Natural killer cell (primary cell): Measurements from ENCODE around the gene CHKA. TPM values are rescaled to one million over a fixed set of nuclear protein-coding genes. Genes with fewer than 3 reads are reported as not detected.

Experiments
- ATAC-seq, 3 donors: fragments of 150-1000 bp in 2 of 3; fragments of 200-7000 bp in 1 of 3; cut with Tn5 transposase; 1 replicate in 1 of 3; 2 replicates in 2 of 3; pipeline ENCODE4 v1.10.0; 2021; ENCODE audit warnings: mild to moderate bottlenecking in 2 of 3, moderate library complexity in 2 of 3
- DNase-seq, 2 donors: peaks; one replicate each; pipeline versions ENCODE4 v3.0.0 to v3.0.0-alpha.2; 2013 to 2021; ENCODE audit warnings: mixed read lengths in 1 of 2
- H3K27ac ChIP-seq: one replicate; pipeline ENCODE4 v1.5.1; 2013; ENCODE audit warnings: mild to moderate bottlenecking, low read length
- H3K27me3 ChIP-seq: one replicate; pipeline ENCODE4 v1.6.1; 2013; ENCODE audit warnings: low read length; ENCODE audit not compliant: control insufficient read depth, insufficient read depth
- H3K36me3 ChIP-seq: one replicate; pipeline ENCODE4 v1.6.1; 2013; ENCODE audit warnings: low read length; ENCODE audit not compliant: control insufficient read depth, insufficient read depth
- H3K4me1 ChIP-seq: one replicate; pipeline ENCODE4 v1.6.1; 2013; ENCODE audit warnings: low read length; ENCODE audit not compliant: control insufficient read depth, insufficient read depth
- H3K4me3 ChIP-seq: one replicate; pipeline ENCODE4 v1.5.1; 2013; ENCODE audit warnings: low read length
- H3K9me3 ChIP-seq: one replicate; pipeline ENCODE4 v1.6.1; 2013; ENCODE audit warnings: low read length; ENCODE audit not compliant: control insufficient read depth, insufficient read depth
- H3K27ac Mint-ChIP-seq, 2 donors: one replicate each; pipeline ENCODE4 v1.8.0; 2022; ENCODE audit warnings: mild to moderate bottlenecking in 2 of 2, mixed read lengths in 2 of 2, moderate library complexity in 1 of 2
- H3K27me3 Mint-ChIP-seq, 2 donors: one replicate each; pipeline ENCODE4 v1.8.0; 2022; ENCODE audit warnings: low read depth in 2 of 2, mixed read lengths in 2 of 2
- H3K36me3 Mint-ChIP-seq: one replicate; pipeline ENCODE4 v1.8.0; 2022; ENCODE audit warnings: mixed read lengths
- H3K4me1 Mint-ChIP-seq, 2 donors: one replicate each; pipeline ENCODE4 v1.8.0; 2022; ENCODE audit warnings: mixed read lengths in 2 of 2
- H3K4me3 Mint-ChIP-seq: one replicate; pipeline ENCODE4 v1.8.0; 2022; ENCODE audit warnings: mild to moderate bottlenecking, moderate library complexity, mixed read lengths
- H3K9me3 Mint-ChIP-seq, 2 donors: one replicate each; pipeline ENCODE4 v1.8.0; 2022; ENCODE audit warnings: mixed read lengths in 2 of 2
- WGBS: methylation state at CpG from one replicate; pipeline ENCODE4 v1.1.7; 2013; ENCODE audit warnings: missing lambda C conversion rate; ENCODE audit not compliant: insufficient coverage; 5-methylcytosine and 5-hydroxymethylcytosine counted together
- intact Hi-C: fragments of 100-400 bp; cut with micrococcal nuclease; formaldehyde crosslinking; loops from one replicate; pipeline ENCODE4 v1.14.2; 2022
- total RNA-seq, 4 donors: library from RNA; stranded (reverse); fragments of 120-200 nt in 1 of 4; gene quantifications; one replicate each; pipeline versions ENCODE4 v1.2.3 to v1.2.4, GENCODE V29; 2013 to 2022
- TF ChIP-seq, protein P1 (sequence below): fragments of 200-600 bp; IDR thresholded peaks from one replicate; pipeline ENCODE4 v1.8.0; 2022; ENCODE audit warnings: antibody characterized with exemption

CHKA gene
- total RNA-seq, 3 donors from 2014 or later (not counting 1 experiment from before 2014, with no cell fraction given), result 15.8 to 24.6 (median 24.4) TPM

DNA sequence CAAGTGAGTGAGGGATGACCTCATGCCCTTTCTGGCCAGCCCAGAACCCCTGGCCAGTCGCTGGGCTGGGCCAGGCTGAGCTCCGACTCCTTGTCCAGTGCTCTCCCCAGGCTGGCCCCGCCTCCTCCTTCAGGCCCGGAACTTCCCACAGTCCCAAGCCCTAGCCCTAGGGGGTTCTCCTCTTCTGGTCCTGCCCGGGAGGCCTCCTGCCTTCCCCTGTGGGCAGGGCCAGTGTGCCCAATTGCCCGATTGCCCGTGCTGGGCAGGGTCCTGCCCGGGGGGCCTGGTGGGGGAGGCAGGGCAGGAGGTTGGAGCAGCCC lies 78.2 kb downstream of the CHKA start:
- no peaks in the 10 kb centered on the region for H3K9me3 Mint-ChIP-seq
- TF ChIP-seq, protein P1, sequence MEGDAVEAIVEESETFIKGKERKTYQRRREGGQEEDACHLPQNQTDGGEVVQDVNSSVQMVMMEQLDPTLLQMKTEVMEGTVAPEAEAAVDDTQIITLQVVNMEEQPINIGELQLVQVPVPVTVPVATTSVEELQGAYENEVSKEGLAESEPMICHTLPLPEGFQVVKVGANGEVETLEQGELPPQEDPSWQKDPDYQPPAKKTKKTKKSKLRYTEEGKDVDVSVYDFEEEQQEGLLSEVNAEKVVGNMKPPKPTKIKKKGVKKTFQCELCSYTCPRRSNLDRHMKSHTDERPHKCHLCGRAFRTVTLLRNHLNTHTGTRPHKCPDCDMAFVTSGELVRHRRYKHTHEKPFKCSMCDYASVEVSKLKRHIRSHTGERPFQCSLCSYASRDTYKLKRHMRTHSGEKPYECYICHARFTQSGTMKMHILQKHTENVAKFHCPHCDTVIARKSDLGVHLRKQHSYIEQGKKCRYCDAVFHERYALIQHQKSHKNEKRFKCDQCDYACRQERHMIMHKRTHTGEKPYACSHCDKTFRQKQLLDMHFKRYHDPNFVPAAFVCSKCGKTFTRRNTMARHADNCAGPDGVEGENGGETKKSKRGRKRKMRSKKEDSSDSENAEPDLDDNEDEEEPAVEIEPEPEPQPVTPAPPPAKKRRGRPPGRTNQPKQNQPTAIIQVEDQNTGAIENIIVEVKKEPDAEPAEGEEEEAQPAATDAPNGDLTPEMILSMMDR, result no peak
- H3K4me1 Mint-ChIP-seq, result peaks cover 13 to 25% of the 10 kb centered on the region in 2 donors
- no peak for ATAC-seq
- no peak for DNase-seq
- H3K27me3 ChIP-seq, result no peaks in the 10 kb centered on the region
- H3K36me3 ChIP-seq, result peaks cover 51% of the 10 kb centered on the region
- no peaks in the 10 kb centered on the region for H3K36me3 Mint-ChIP-seq
- H3K4me3 ChIP-seq, result no peak overlapping the region
- H3K9me3 ChIP-seq, result no peaks in the 10 kb centered on the region
- H3K27ac Mint-ChIP-seq, result no peak overlapping the region
- peaks cover 42% of the 10 kb centered on the region for H3K4me1 ChIP-seq
- H3K27ac ChIP-seq, result no peak overlapping the region
- WGBS, result 93% methylated on average over 8 of the region's 8 CpGs
- intact Hi-C loops, result no loop called here
- H3K4me3 Mint-ChIP-seq, result no peak overlapping the region
- no peaks in the 10 kb centered on the region for H3K27me3 Mint-ChIP-seq

DNA sequence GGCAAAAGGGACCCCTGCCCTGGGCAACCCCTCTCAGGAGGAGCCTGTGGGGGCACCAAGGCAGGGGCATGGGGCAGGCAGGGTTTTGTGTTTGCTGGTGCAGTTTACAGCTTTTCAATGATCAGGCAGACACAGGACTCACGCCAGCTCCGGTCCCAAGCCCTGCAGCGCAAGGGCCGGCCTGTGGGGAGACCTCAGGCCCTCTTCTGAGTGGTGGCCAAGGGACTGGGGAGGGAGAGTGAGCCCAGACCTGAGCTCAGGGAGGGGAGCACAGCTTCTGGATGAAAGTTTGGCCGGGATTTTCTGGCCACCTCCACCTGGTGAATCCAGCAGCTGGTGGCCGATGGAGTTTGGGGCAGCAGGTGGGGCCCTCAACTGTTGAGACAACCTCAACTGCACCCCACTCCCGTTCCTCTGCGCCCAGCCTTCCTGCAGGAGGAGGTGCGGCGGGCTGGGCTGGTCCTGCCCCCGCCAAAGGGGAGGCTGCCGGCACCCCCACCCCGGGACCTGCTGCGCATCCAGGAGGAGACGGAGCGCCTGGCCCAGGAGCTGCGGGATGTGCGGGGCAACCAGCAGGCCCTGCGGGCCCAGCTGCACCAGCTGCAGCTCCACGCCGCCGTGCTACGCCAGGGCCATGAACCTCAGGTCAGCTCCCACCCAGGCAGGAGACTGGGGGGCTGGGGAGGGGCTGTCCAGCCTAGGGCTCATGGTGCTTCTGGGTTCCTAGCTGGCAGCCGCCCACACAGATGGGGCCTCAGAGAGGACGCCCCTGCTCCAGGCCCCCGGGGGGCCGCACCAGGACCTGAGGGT lies 78.8 kb downstream of the CHKA start:
- peaks cover 48% of the 10 kb centered on the region for H3K36me3 ChIP-seq
- peak overlapping the region in 1 of 2 donors; percentile 99 for H3K27ac Mint-ChIP-seq
- TF ChIP-seq, protein P1, result no peak
- intact Hi-C loops, result no loop called here
- H3K27me3 Mint-ChIP-seq, result no peaks in the 10 kb centered on the region
- peaks cover 47% of the 10 kb centered on the region for H3K4me1 ChIP-seq
- no peaks in the 10 kb centered on the region for H3K9me3 ChIP-seq
- no peak overlapping the region for H3K4me3 ChIP-seq
- ATAC-seq, result no peak
- no peaks in the 10 kb centered on the region for H3K36me3 Mint-ChIP-seq
- H3K9me3 Mint-ChIP-seq, result no peaks in the 10 kb centered on the region
- no peak overlapping the region for H3K4me3 Mint-ChIP-seq
- peaks cover 14 to 29% of the 10 kb centered on the region in 2 donors for H3K4me1 Mint-ChIP-seq
- no peaks in the 10 kb centered on the region for H3K27me3 ChIP-seq
- H3K27ac ChIP-seq, result no peak overlapping the region
- WGBS, result 97% methylated on average over 27 of the region's 27 CpGs
- no peak for DNase-seq

DNA sequence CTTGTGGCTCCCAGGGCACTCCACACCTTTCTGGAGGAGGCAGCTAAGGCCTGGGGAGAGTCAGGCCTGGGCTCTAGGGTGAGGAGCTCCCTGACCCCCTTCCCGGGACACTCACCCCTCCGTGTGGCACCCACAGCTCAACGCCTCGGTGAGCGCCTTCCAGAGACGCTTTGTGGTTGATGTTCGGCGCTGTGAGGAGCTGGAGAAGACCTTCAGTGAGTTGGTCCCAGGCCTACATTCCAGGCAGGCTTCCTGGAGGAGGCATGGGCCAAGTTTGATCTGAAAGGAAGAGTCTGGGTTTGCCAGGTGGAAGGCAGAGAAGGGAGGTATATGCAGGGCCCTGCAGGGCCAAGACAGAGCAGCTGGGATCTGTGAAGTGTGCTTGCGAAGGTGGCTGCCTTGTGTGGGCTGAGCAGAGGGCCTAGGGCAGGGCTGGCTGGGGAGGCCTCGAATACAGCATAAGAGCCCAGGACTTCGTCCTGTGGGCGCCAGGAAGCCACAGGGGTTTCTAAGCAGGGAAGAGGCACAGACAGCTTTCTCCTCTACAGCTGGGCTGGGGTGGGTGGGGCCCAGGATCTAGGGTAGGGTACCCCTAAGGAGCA lies 79.5 kb downstream of the CHKA start:
- Mint-ChIP-seq H3K4me1 (peaks cover 21 to 36% of the 10 kb centered on the region in 2 donors), H3K27me3 (no peaks in the 10 kb centered on the region), H3K36me3 (no peaks in the 10 kb centered on the region), H3K27ac (peak overlapping the region; percentile 56 to 99), H3K4me3 (peak overlapping the region; percentile 46), H3K9me3 (no peaks in the 10 kb centered on the region)
- DNase-seq, result no peak
- H3K27me3 ChIP-seq, result no peaks in the 10 kb centered on the region
- H3K4me1 ChIP-seq, result peaks cover 54% of the 10 kb centered on the region
- WGBS, result 69% methylated on average over 12 of the region's 12 CpGs
- no peak for ATAC-seq
- H3K36me3 ChIP-seq, result peaks cover 44% of the 10 kb centered on the region
- H3K27ac ChIP-seq, result peak overlapping the region; percentile 94
- TF ChIP-seq, protein P1, result no peak
- H3K9me3 ChIP-seq, result no peaks in the 10 kb centered on the region
- intact Hi-C loops, result no loop called here
- H3K4me3 ChIP-seq, result no peak overlapping the region
